ENCODE results near the gene AMN. TPM values are rescaled to one million over a fixed set of nuclear protein-coding genes. Genes with fewer than 3 reads are reported as not detected.
A peak's percentile ranks its signal among the peaks of the same experiment; 100 is the strongest.

Gene AMN
- polyA plus RNA-seq, 1 of the 3 experiments (the other 2 are of a cell fraction), result 0.03 TPM

DNA sequence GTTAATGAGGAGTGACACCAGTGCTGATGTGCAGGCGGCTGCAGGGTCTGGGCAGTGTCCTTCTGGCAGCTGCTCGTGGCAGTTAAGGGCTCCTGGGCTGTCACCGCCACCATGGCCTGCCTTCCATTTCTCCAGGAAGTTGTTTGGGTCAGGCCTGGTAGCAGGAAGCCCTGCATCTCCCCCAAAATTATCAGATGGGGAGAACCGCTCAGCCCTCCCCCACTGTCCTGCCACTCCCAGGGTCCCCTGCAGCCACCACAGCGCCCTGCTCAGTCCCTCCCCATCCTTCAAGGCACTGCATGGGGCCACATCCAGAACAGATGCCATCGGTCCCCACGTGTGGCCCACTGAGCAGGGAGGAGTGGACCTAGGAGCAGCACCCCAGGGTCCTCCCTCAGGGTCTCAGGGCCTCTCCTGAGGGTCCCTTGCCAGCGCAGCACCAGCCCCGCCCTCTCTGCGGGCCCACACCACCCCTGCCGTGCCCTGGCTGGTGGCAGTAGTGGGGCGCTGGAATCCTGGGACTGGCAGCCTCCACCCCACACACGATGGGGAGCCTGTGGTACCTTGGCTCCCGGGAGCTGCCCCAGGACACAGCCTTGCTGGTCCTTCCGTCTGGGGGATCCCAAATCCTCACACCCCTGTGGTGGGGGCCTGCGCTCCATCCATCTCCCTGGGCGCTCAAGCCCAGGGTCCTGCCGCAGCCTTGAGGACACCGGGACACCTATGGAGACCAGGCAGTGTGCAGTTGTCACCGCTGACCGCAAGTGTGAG is 10.3 kb upstream of the AMN start:
- POLR2A ChIA-PET, result no interaction called here
- H3F3A ChIP-seq (replicated peaks; ENCODE audit: insufficient read depth), result peaks cover 2% of the 10 kb centered on the region
- H3K9me2 ChIP-seq, result no peaks in the 10 kb centered on the region
- no peak overlapping the region for H3K9ac ChIP-seq
- H3K27me3 ChIP-seq (ENCODE audit: insufficient read depth), result no peaks in the 10 kb centered on the region
- no peaks in the 10 kb centered on the region for H4K20me1 ChIP-seq (ENCODE audit: insufficient read depth)
- H3K4me1 ChIP-seq (ENCODE audit: control insufficient read depth in 1 of 2, insufficient read depth in 2 of 2, low read depth in 1 of 2, low read length in 1 of 2), result no peaks in the 10 kb centered on the region
- H3K36me3 ChIP-seq (replicated peaks in 1 of 2; ENCODE audit: control insufficient read depth in 1 of 2, insufficient read depth in 2 of 2, low read length in 1 of 2), result no peaks in the 10 kb centered on the region
- H3K9me3 ChIP-seq, result no peaks in the 10 kb centered on the region
- CTCF ChIA-PET, result no interaction called here
- H3K4me3 ChIP-seq (ENCODE audit: low read depth in 2 of 2, low read length in 1 of 2), result no peak overlapping the region
- 91% methylated on average over 10 of the region's 21 CpGs for WGBS (ENCODE audit: low lambda C conversion rate)
- H3K27ac ChIP-seq (ENCODE audit: low read depth in 2 of 2, low read length in 1 of 2), result no peak overlapping the region
- no peak for TF ChIP-seq RAD21 (IDR thresholded peaks at IDR 0.05; ENCODE audit: low read length)
- TF ChIP-seq MAX (IDR thresholded peaks at IDR 0.05; ENCODE audit: low read depth), result no peak
- no peak for TF ChIP-seq SIN3A (IDR thresholded peaks at IDR 0.05; ENCODE audit: borderline replicate concordance, low read depth, low read length)
- TF ChIP-seq SMC3 (IDR thresholded peaks at IDR 0.05; ENCODE audit: low read depth, low read length), result no peak
- TF ChIP-seq FOSL2 (IDR thresholded peaks at IDR 0.05; ENCODE audit: borderline replicate concordance, low read depth), result no peak
- TF ChIP-seq, protein P1, sequence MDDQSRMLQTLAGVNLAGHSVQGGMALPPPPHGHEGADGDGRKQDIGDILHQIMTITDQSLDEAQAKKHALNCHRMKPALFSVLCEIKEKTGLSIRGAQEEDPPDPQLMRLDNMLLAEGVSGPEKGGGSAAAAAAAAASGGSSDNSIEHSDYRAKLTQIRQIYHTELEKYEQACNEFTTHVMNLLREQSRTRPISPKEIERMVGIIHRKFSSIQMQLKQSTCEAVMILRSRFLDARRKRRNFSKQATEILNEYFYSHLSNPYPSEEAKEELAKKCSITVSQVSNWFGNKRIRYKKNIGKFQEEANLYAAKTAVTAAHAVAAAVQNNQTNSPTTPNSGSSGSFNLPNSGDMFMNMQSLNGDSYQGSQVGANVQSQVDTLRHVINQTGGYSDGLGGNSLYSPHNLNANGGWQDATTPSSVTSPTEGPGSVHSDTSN (IDR thresholded peaks at IDR 0.05), result no peak
- no peak for TF ChIP-seq YY1 (IDR thresholded peaks at IDR 0.05; ENCODE audit: low read depth)
- TF ChIP-seq, protein P2, sequence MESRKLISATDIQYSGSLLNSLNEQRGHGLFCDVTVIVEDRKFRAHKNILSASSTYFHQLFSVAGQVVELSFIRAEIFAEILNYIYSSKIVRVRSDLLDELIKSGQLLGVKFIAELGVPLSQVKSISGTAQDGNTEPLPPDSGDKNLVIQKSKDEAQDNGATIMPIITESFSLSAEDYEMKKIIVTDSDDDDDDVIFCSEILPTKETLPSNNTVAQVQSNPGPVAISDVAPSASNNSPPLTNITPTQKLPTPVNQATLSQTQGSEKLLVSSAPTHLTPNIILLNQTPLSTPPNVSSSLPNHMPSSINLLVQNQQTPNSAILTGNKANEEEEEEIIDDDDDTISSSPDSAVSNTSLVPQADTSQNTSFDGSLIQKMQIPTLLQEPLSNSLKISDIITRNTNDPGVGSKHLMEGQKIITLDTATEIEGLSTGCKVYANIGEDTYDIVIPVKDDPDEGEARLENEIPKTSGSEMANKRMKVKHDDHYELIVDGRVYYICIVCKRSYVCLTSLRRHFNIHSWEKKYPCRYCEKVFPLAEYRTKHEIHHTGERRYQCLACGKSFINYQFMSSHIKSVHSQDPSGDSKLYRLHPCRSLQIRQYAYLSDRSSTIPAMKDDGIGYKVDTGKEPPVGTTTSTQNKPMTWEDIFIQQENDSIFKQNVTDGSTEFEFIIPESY (IDR thresholded peaks at IDR 0.05; ENCODE audit: borderline replicate concordance, low read depth), result no peak
- no peak for TF ChIP-seq TAF1 (IDR thresholded peaks at IDR 0.05; ENCODE audit: borderline replicate concordance, low read depth, low read length)
- no peaks in the 10 kb centered on the region for H3K79me2 ChIP-seq (ENCODE audit: insufficient read depth)
- H2AFZ ChIP-seq (ENCODE audit: low read depth), result no peak overlapping the region
- DNase-seq, result peak; percentile 27
- H3K4me2 ChIP-seq, result no peak overlapping the region

GRCh38 chr14:102913341-102914211 is 8.9 kb upstream of the AMN start:
- DNase-seq, result peak; percentile 57
- Histone ChIP-seq H3K79me2 (ENCODE audit: insufficient read depth) (no peaks in the 10 kb centered on the region), H3K9ac (no peak overlapping the region), H3K9me2 (no peaks in the 10 kb centered on the region), H3K4me3 (ENCODE audit: low read depth in 2 of 2, low read length in 1 of 2) (no peak overlapping the region), H3K4me2 (no peak overlapping the region), H3K4me1 (ENCODE audit: control insufficient read depth in 1 of 2, insufficient read depth in 2 of 2, low read depth in 1 of 2, low read length in 1 of 2) (no peaks in the 10 kb centered on the region), H4K20me1 (ENCODE audit: insufficient read depth) (no peaks in the 10 kb centered on the region), H2AFZ (ENCODE audit: low read depth) (no peak overlapping the region), H3K36me3 (replicated peaks in 1 of 2; ENCODE audit: control insufficient read depth in 1 of 2, insufficient read depth in 2 of 2, low read length in 1 of 2) (no peaks in the 10 kb centered on the region), H3F3A (replicated peaks; ENCODE audit: insufficient read depth) (peaks cover 2% of the 10 kb centered on the region), H3K27ac (ENCODE audit: low read depth in 2 of 2, low read length in 1 of 2) (no peak overlapping the region), H3K9me3 (no peaks in the 10 kb centered on the region), H3K27me3 (ENCODE audit: insufficient read depth) (no peaks in the 10 kb centered on the region)
- CTCF ChIA-PET, result no interaction called here
- POLR2A ChIA-PET, result no interaction called here
- WGBS (ENCODE audit: low lambda C conversion rate), result 92% methylated on average over 16 of the region's 28 CpGs
- no peak for TF ChIP-seq JUND (IDR thresholded peaks at IDR 0.05)
- no peak for TF ChIP-seq IRF3 (IDR thresholded peaks at IDR 0.05; ENCODE audit: low read depth, low read length)
- no peak for TF ChIP-seq RAD21 (IDR thresholded peaks at IDR 0.05; ENCODE audit: low read length)
- TF ChIP-seq ELF1 (IDR thresholded peaks at IDR 0.05), result no peak
- TF ChIP-seq SIN3A (IDR thresholded peaks at IDR 0.05; ENCODE audit: borderline replicate concordance, low read depth, low read length), result no peak
- no peak for TF ChIP-seq FOXM1 (IDR thresholded peaks at IDR 0.05; ENCODE audit: low read depth)
- TF ChIP-seq MEF2A (IDR thresholded peaks at IDR 0.05; ENCODE audit: borderline replicate concordance, low read depth), result no peak
- TF ChIP-seq, protein P3, sequence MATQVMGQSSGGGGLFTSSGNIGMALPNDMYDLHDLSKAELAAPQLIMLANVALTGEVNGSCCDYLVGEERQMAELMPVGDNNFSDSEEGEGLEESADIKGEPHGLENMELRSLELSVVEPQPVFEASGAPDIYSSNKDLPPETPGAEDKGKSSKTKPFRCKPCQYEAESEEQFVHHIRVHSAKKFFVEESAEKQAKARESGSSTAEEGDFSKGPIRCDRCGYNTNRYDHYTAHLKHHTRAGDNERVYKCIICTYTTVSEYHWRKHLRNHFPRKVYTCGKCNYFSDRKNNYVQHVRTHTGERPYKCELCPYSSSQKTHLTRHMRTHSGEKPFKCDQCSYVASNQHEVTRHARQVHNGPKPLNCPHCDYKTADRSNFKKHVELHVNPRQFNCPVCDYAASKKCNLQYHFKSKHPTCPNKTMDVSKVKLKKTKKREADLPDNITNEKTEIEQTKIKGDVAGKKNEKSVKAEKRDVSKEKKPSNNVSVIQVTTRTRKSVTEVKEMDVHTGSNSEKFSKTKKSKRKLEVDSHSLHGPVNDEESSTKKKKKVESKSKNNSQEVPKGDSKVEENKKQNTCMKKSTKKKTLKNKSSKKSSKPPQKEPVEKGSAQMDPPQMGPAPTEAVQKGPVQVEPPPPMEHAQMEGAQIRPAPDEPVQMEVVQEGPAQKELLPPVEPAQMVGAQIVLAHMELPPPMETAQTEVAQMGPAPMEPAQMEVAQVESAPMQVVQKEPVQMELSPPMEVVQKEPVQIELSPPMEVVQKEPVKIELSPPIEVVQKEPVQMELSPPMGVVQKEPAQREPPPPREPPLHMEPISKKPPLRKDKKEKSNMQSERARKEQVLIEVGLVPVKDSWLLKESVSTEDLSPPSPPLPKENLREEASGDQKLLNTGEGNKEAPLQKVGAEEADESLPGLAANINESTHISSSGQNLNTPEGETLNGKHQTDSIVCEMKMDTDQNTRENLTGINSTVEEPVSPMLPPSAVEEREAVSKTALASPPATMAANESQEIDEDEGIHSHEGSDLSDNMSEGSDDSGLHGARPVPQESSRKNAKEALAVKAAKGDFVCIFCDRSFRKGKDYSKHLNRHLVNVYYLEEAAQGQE (IDR thresholded peaks at IDR 0.05; ENCODE audit: low read depth, low read length), result no peak
